ENCODE measurements around the gene EFNA5. TPM values are rescaled to one million over a fixed set of nuclear protein-coding genes. Genes with fewer than 3 reads are reported as not detected.

Gene EFNA5
- total and polyA plus RNA-seq, 2 experiments from 2014 or later, result 7.5 to 10.1 TPM

- no peak for TF ChIP-seq ZNF462 (CRISPR knock-in tag; IDR thresholded peaks at IDR 0.05)
Observed at GRCh38 chr5:107658528-107658927, 12.2 kb downstream of the EFNA5 start (continued).

GRCh38 chr5:107655831-107656230 is 14.9 kb downstream of the EFNA5 start:
- H3K36me3 Mint-ChIP-seq (ENCODE audit: low read depth), result no peaks in the 10 kb centered on the region
- peaks cover 50% of the 10 kb centered on the region for H3K4me1 Mint-ChIP-seq
- Histone ChIP-seq H3K27me3 (ENCODE audit: insufficient read depth) (no peaks in the 10 kb centered on the region), H3K4me1 (ENCODE audit: insufficient read depth) (peaks cover 31% of the 10 kb centered on the region), H3K9me2 (ENCODE audit: insufficient read depth) (no peaks in the 10 kb centered on the region), H3K36me3 (ENCODE audit: insufficient read depth) (no peaks in the 10 kb centered on the region), H3K79me2 (replicated peaks; ENCODE audit: insufficient read depth) (peaks cover 24% of the 10 kb centered on the region), H3K4me3 (no peak overlapping the region), H3F3A (replicated peaks; ENCODE audit: low read depth) (no peaks in the 10 kb centered on the region), H3K4me2 (no peak overlapping the region), H4K20me1 (replicated peaks; ENCODE audit: insufficient read depth) (no peaks in the 10 kb centered on the region), H2AFZ (no peak overlapping the region), H3K27ac (ENCODE audit: low read depth) (no peak overlapping the region)
- H3K27me3 Mint-ChIP-seq (ENCODE audit: insufficient read depth, low read depth, poor library complexity), result peaks cover 4% of the 10 kb centered on the region
- peak overlapping the region; percentile 25; the same call in 1 of the 2 replicates for H3K27ac Mint-ChIP-seq
- ATAC-seq (no peak; the same call in 2 of the 3 replicates), DNase-seq (ENCODE audit: low spot score) (peak; percentile 34)
- TF ChIP-seq EZH2phosphoT487 (IDR thresholded peaks at IDR 0.05; ENCODE audit: unreplicated experiment) (no peak), REST (IDR thresholded peaks at IDR 0.05; ENCODE audit: unreplicated experiment) (no peak), NANOG (IDR thresholded peaks at IDR 0.05; ENCODE audit: borderline replicate concordance) (no peak)
- H3K9me3 Mint-ChIP-seq, result no peaks in the 10 kb centered on the region
- H3K4me3 Mint-ChIP-seq, result no peak overlapping the region
